ENCODE data around the gene USE1. TPM values are rescaled to one million over a fixed set of nuclear protein-coding genes. Genes with fewer than 3 reads are reported as not detected.

Gene USE1
- total and polyA plus RNA-seq, 4 donors, result 22.0 to 60.1 (median 34.8) TPM

GRCh38 chr19:17240826-17241399 lies 25.8 kb downstream of the USE1 start:
- no peak for DNase-seq
- Histone ChIP-seq H3K27ac (ENCODE audit: low read depth in 1 of 2, low read length in 1 of 2) (peak overlapping the region in 1 of 2 donors; percentile 26), H3K9me3 (ENCODE audit: control insufficient read depth in 4 of 4, insufficient read depth in 3 of 4, low read length in 3 of 4) (no peaks in the 10 kb centered on the region), H3K4me1 (ENCODE audit: control insufficient read depth in 5 of 5, insufficient read depth in 5 of 5, low read length in 5 of 5) (peaks cover 0 to 12% (median 8%) of the 10 kb centered on the region in 5 donors), H3K36me3 (ENCODE audit: control insufficient read depth in 4 of 4, insufficient read depth in 4 of 4, low read length in 4 of 4) (peaks cover 0 to 9% (median 6%) of the 10 kb centered on the region in 4 donors), H3K27me3 (ENCODE audit: control insufficient read depth in 3 of 3, insufficient read depth in 3 of 3, low read length in 2 of 3) (no peaks in the 10 kb centered on the region), H3K4me3 (no peak overlapping the region), H3K9ac (ENCODE audit: insufficient read depth in 1 of 2, low read length in 2 of 2) (no peak overlapping the region)
- TF ChIP-seq CTCF (IDR thresholded peaks at IDR 0.05; ENCODE audit: control extremely low read depth, extremely low read depth), result no peak
- WGBS, 2 donors, result 95 to 97% methylated on average over 6 of the region's 6 CpGs
- ATAC-seq (ENCODE audit: insufficient read depth, low FRiP score), result no peak

GRCh38 chr19:17242431-17243208 lies 27.5 kb downstream of the USE1 start:
- WGBS, 2 donors, result 68 to 73% methylated on average over 8 of the region's 8 CpGs
- peak overlapping the region; percentile 46 to 59 for H3K27ac ChIP-seq (ENCODE audit: low read depth in 1 of 2, low read length in 1 of 2)

GRCh38 chr19:17243211-17243829 lies 28.2 kb downstream of the USE1 start:
- H3K27me3 ChIP-seq (ENCODE audit: control insufficient read depth in 3 of 3, insufficient read depth in 3 of 3, low read length in 2 of 3), result no peaks in the 10 kb centered on the region
- no peak overlapping the region for H3K9ac ChIP-seq (ENCODE audit: insufficient read depth in 1 of 2, low read length in 2 of 2)
- no peak for ATAC-seq (ENCODE audit: insufficient read depth, low FRiP score)
- H3K27ac ChIP-seq (ENCODE audit: low read depth in 1 of 2, low read length in 1 of 2), result peak overlapping the region; percentile 59 to 87
- WGBS, 2 donors, result 44 to 57% methylated on average over 8 of the region's 8 CpGs
- no peak for TF ChIP-seq CTCF (IDR thresholded peaks at IDR 0.05; ENCODE audit: control extremely low read depth, extremely low read depth)
- H3K4me1 ChIP-seq (ENCODE audit: control insufficient read depth in 5 of 5, insufficient read depth in 5 of 5, low read length in 5 of 5), result peaks cover 0 to 21% (median 9%) of the 10 kb centered on the region in 5 donors
- H3K36me3 ChIP-seq (ENCODE audit: control insufficient read depth in 4 of 4, insufficient read depth in 4 of 4, low read length in 4 of 4), result peaks cover 0 to 4% (median 2%) of the 10 kb centered on the region in 4 donors
- H3K4me3 ChIP-seq, result peak overlapping the region; percentile 81
- no peak for DNase-seq
- no peaks in the 10 kb centered on the region for H3K9me3 ChIP-seq (ENCODE audit: control insufficient read depth in 4 of 4, insufficient read depth in 3 of 4, low read length in 3 of 4)

More at GRCh38 chr19:17242431-17243208, 27.5 kb downstream of the USE1 start:
- no peak overlapping the region for H3K9ac ChIP-seq (ENCODE audit: insufficient read depth in 1 of 2, low read length in 2 of 2)
- no peak overlapping the region for H3K4me3 ChIP-seq
- DNase-seq, result no peak
- no peak for TF ChIP-seq CTCF (IDR thresholded peaks at IDR 0.05; ENCODE audit: control extremely low read depth, extremely low read depth)
- no peaks in the 10 kb centered on the region for H3K9me3 ChIP-seq (ENCODE audit: control insufficient read depth in 4 of 4, insufficient read depth in 3 of 4, low read length in 3 of 4)
- no peak for ATAC-seq (ENCODE audit: insufficient read depth, low FRiP score)
- H3K4me1 ChIP-seq (ENCODE audit: control insufficient read depth in 5 of 5, insufficient read depth in 5 of 5, low read length in 5 of 5), result peaks cover 0 to 21% (median 5%) of the 10 kb centered on the region in 5 donors
- H3K36me3 ChIP-seq (ENCODE audit: control insufficient read depth in 4 of 4, insufficient read depth in 4 of 4, low read length in 4 of 4), result peaks cover 0 to 9% (median 5%) of the 10 kb centered on the region in 4 donors
- H3K27me3 ChIP-seq (ENCODE audit: control insufficient read depth in 3 of 3, insufficient read depth in 3 of 3, low read length in 2 of 3), result no peaks in the 10 kb centered on the region
